ENCODE data around the gene RFX7.
A peak's percentile ranks its signal among the peaks of the same experiment; 100 is the strongest.

The RFX7 gene

DNA sequence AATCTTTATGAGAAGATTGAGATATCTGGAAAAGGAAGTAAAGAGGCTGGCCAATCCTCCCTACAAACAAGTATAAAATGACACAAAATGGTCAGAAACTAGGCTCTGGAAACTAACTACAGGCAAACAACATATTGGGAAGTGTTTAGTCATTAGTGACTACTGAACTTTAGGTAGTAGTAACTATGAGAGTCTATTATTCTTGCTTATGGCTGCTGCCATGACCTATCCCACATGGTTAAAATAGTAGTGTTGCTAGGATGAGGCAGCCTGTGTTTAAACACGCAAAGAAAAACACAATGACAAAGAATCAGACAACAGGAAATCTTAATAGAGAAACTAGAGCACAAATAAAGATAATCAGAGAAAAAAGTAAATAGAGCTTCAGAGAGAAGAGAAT, 67.9 kb downstream of the RFX7 start:
- Histone ChIP-seq H4K91ac (ENCODE audit: low read depth, low read length) (no peak overlapping the region), H3K27me3 (ENCODE audit: insufficient read depth, low read length) (no peaks in the 10 kb centered on the region)
- WGBS (ENCODE audit: extremely low coverage, insufficient coverage, insufficient read length) = no CpG with 5 or more reads among the region's 1 CpG

DNA sequence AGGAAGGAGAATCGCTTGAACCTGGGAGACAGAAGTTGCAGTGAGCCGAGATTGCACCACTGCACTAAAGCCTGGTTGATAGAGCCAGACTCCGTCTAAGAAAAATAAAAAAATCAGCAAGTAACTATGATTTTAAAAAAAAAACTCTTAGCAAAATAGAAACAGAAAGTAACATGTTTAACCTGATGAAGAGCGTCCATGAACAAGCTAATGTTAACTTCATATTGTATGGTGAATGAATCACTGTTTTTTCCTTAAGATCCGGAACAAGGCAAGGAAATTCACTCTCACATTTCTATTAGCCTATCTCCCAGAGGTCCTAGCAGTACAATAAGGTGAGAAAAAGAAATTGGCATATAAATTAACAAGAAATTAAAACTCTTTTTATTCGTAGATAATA, 69.0 kb downstream of the RFX7 start:
- Histone ChIP-seq H3K23ac (ENCODE audit: low read length) (no peak overlapping the region), H3K14ac (ENCODE audit: low read length) (no peak overlapping the region), H3K4me1 (ENCODE audit: control insufficient read depth in 1 of 2, insufficient read depth in 2 of 2, low read length in 2 of 2) (no peaks in the 10 kb centered on the region), H4K8ac (ENCODE audit: low read depth, low read length) (no peak overlapping the region), H3K18ac (ENCODE audit: low read length) (no peak overlapping the region), H4K91ac (ENCODE audit: low read depth, low read length) (no peak overlapping the region), H3K36me3 (ENCODE audit: control insufficient read depth in 1 of 2, insufficient read depth in 2 of 2, low read length in 2 of 2) (peaks cover 2 to 3% of the 10 kb centered on the region in 2 experiments), H2BK5ac (ENCODE audit: low read depth, low read length, poor library complexity) (no peak overlapping the region), H3K79me1 (ENCODE audit: low read length) (no peaks in the 10 kb centered on the region), H3K4me2 (ENCODE audit: low read length) (no peak overlapping the region), H3K9me3 (ENCODE audit: insufficient read depth, low read depth, low read length) (no peaks in the 10 kb centered on the region), H2BK120ac (ENCODE audit: insufficient read depth, low read length, poor library complexity) (no peak overlapping the region), H3K79me2 (ENCODE audit: control insufficient read depth, insufficient read depth, low read length, poor library complexity) (no peaks in the 10 kb centered on the region), H3K27me3 (ENCODE audit: insufficient read depth, low read length) (no peaks in the 10 kb centered on the region), H3K9ac (ENCODE audit: low read length) (no peak overlapping the region), H3K27ac (ENCODE audit: low read depth, low read length) (no peak overlapping the region), H4K12ac (ENCODE audit: low read depth, low read length) (no peak overlapping the region), H2AFZ (ENCODE audit: insufficient read depth, low read length, poor library complexity) (no peak overlapping the region), H2BK12ac (ENCODE audit: low read length) (no peak overlapping the region), H3K4me3 (ENCODE audit: low read depth, low read length) (no peak overlapping the region), H2AK5ac (ENCODE audit: low read length) (no peak overlapping the region), H3K4ac (ENCODE audit: low read depth, low read length) (no peak overlapping the region)
- WGBS (ENCODE audit: extremely low coverage, insufficient coverage, insufficient read length) = no CpG with 5 or more reads among the region's 6 CpGs
- DNase-seq = no peak

More for the DNA sequence above, 67.9 kb downstream of the RFX7 start:
- Histone ChIP-seq H3K4me3 (ENCODE audit: low read depth, low read length) (no peak overlapping the region), H3K9ac (ENCODE audit: low read length) (no peak overlapping the region), H3K9me3 (ENCODE audit: insufficient read depth, low read depth, low read length) (no peaks in the 10 kb centered on the region), H2BK12ac (ENCODE audit: low read length) (no peak overlapping the region), H3K23ac (ENCODE audit: low read length) (no peak overlapping the region), H4K12ac (ENCODE audit: low read depth, low read length) (no peak overlapping the region), H3K4ac (ENCODE audit: low read depth, low read length) (no peak overlapping the region), H3K79me2 (ENCODE audit: control insufficient read depth, insufficient read depth, low read length, poor library complexity) (no peaks in the 10 kb centered on the region), H3K4me2 (ENCODE audit: low read length) (no peak overlapping the region), H4K8ac (ENCODE audit: low read depth, low read length) (no peak overlapping the region), H3K14ac (ENCODE audit: low read length) (no peak overlapping the region), H2AFZ (ENCODE audit: insufficient read depth, low read length, poor library complexity) (no peak overlapping the region), H3K4me1 (ENCODE audit: control insufficient read depth in 1 of 2, insufficient read depth in 2 of 2, low read length in 2 of 2) (no peaks in the 10 kb centered on the region), H3K79me1 (ENCODE audit: low read length) (no peaks in the 10 kb centered on the region), H2BK5ac (ENCODE audit: low read depth, low read length, poor library complexity) (no peak overlapping the region), H3K18ac (ENCODE audit: low read length) (no peak overlapping the region), H3K27ac (ENCODE audit: low read depth, low read length) (no peak overlapping the region), H2AK5ac (ENCODE audit: low read length) (no peak overlapping the region), H2BK120ac (ENCODE audit: insufficient read depth, low read length, poor library complexity) (no peak overlapping the region), H3K36me3 (ENCODE audit: control insufficient read depth in 1 of 2, insufficient read depth in 2 of 2, low read length in 2 of 2) (peaks cover 2 to 3% of the 10 kb centered on the region in 2 experiments)
- DNase-seq = no peak

DNA sequence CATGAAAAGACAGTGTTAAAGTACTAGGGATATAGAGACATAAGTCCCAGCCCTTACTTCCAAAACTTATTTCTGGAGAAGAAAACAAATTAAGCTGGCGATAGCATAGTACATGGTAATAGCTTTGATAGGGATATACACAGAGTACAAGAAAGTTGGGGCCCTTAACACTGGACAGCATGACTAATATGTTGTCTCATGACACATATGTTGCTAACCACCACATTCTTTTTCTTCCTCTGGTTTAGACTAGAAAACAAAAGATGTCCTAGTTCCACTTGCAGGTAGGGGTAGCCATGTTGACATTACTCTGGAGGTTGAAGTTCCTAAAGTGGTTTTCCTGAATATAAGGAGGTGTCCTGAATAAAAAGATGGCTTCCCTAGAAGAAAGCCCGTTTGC, 75.3 kb downstream of the RFX7 start:
- Histone ChIP-seq H3K79me2 (ENCODE audit: control insufficient read depth, insufficient read depth, low read length, poor library complexity) (no peaks in the 10 kb centered on the region), H3K27me3 (ENCODE audit: insufficient read depth, low read length) (no peaks in the 10 kb centered on the region), H3K14ac (ENCODE audit: low read length) (no peak overlapping the region), H3K9me3 (ENCODE audit: insufficient read depth, low read depth, low read length) (no peaks in the 10 kb centered on the region), H3K4ac (ENCODE audit: low read depth, low read length) (no peak overlapping the region), H4K91ac (ENCODE audit: low read depth, low read length) (no peak overlapping the region), H3K18ac (ENCODE audit: low read length) (no peak overlapping the region), H3K4me1 (ENCODE audit: control insufficient read depth in 1 of 2, insufficient read depth in 2 of 2, low read length in 2 of 2) (peaks cover 0 to 6% of the 10 kb centered on the region in 2 experiments), H4K12ac (ENCODE audit: low read depth, low read length) (no peak overlapping the region), H4K8ac (ENCODE audit: low read depth, low read length) (no peak overlapping the region), H3K9ac (ENCODE audit: low read length) (no peak overlapping the region), H2AFZ (ENCODE audit: insufficient read depth, low read length, poor library complexity) (no peak overlapping the region), H2AK5ac (ENCODE audit: low read length) (no peak overlapping the region), H2BK120ac (ENCODE audit: insufficient read depth, low read length, poor library complexity) (no peak overlapping the region), H3K79me1 (ENCODE audit: low read length) (no peaks in the 10 kb centered on the region), H3K4me3 (ENCODE audit: low read depth, low read length) (no peak overlapping the region), H2BK5ac (ENCODE audit: low read depth, low read length, poor library complexity) (no peak overlapping the region), H3K23ac (ENCODE audit: low read length) (no peak overlapping the region), H2BK12ac (ENCODE audit: low read length) (no peak overlapping the region), H3K27ac (ENCODE audit: low read depth, low read length) (no peak overlapping the region), H3K36me3 (ENCODE audit: control insufficient read depth in 1 of 2, insufficient read depth in 2 of 2, low read length in 2 of 2) (peaks cover 1% of the 10 kb centered on the region in 2 experiments), H3K4me2 (ENCODE audit: low read length) (no peak overlapping the region)
- no peak for DNase-seq
- no CpG with 5 or more reads among the region's 2 CpGs for WGBS (ENCODE audit: extremely low coverage, insufficient coverage, insufficient read length)

DNA sequence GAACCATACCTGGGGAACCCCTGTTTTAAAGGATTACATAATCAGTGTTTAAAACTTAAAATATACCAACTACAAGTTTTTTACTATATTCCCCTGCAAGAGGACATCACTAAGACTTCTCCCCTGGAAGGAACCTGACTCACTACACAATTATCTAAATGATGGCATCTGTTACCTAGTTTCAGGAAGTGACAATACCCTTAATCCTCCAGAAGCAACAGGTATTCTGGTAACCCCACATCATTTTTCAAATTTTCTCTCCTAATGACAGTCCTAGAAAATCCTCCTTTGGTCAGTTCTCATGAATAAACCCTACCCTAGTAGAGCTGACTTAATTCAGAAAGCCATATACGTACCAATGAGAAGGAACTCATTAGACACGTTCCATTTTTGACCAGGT, 78.4 kb downstream of the RFX7 start:
- Histone ChIP-seq H3K14ac (ENCODE audit: low read length) (no peak overlapping the region), H4K12ac (ENCODE audit: low read depth, low read length) (no peak overlapping the region), H2AK5ac (ENCODE audit: low read length) (no peak overlapping the region), H3K4me2 (ENCODE audit: low read length) (no peak overlapping the region), H3K4ac (ENCODE audit: low read depth, low read length) (no peak overlapping the region), H3K9ac (ENCODE audit: low read length) (no peak overlapping the region), H3K4me1 (ENCODE audit: control insufficient read depth in 1 of 2, insufficient read depth in 2 of 2, low read length in 2 of 2) (peaks cover 0 to 6% of the 10 kb centered on the region in 2 experiments), H3K36me3 (ENCODE audit: control insufficient read depth in 1 of 2, insufficient read depth in 2 of 2, low read length in 2 of 2) (no peaks in the 10 kb centered on the region), H2AFZ (ENCODE audit: insufficient read depth, low read length, poor library complexity) (no peak overlapping the region), H3K23ac (ENCODE audit: low read length) (no peak overlapping the region), H3K27me3 (ENCODE audit: insufficient read depth, low read length) (no peaks in the 10 kb centered on the region), H2BK12ac (ENCODE audit: low read length) (no peak overlapping the region), H4K91ac (ENCODE audit: low read depth, low read length) (no peak overlapping the region), H3K79me1 (ENCODE audit: low read length) (no peaks in the 10 kb centered on the region), H3K4me3 (ENCODE audit: low read depth, low read length) (no peak overlapping the region), H3K27ac (ENCODE audit: low read depth, low read length) (no peak overlapping the region), H3K79me2 (ENCODE audit: control insufficient read depth, insufficient read depth, low read length, poor library complexity) (no peaks in the 10 kb centered on the region), H2BK5ac (ENCODE audit: low read depth, low read length, poor library complexity) (no peak overlapping the region), H2BK120ac (ENCODE audit: insufficient read depth, low read length, poor library complexity) (no peak overlapping the region), H4K8ac (ENCODE audit: low read depth, low read length) (no peak overlapping the region), H3K18ac (ENCODE audit: low read length) (no peak overlapping the region), H3K9me3 (ENCODE audit: insufficient read depth, low read depth, low read length) (no peaks in the 10 kb centered on the region)
- DNase-seq = peak; percentile 23 to 84
- WGBS (ENCODE audit: extremely low coverage, insufficient coverage, insufficient read length) = no CpG with 5 or more reads among the region's 2 CpGs

Measured in trophoblast cell (in vitro differentiated cells and primary cell).